GM19193 (cell line): ENCODE data around the gene EDAR.

Experiments
- POLR2A ChIP-seq: IDR thresholded peaks from 4 replicates; pipeline ENCODE4 v1.6.1; 2011; ENCODE audit not compliant: insufficient read depth, insufficient read length; ENCODE audit errors: extremely low read depth

The EDAR gene

GRCh38 chr2:108927405-108927804, 61.6 kb downstream of the EDAR start:
- no peak for TF ChIP-seq POLR2A

GRCh38 chr2:108926561-108927380, 62.2 kb downstream of the EDAR start:
- no peak for TF ChIP-seq POLR2A

GRCh38 chr2:108925735-108926134, 63.3 kb downstream of the EDAR start:
- TF ChIP-seq POLR2A, result no peak

GRCh38 chr2:108925286-108925685, 63.7 kb downstream of the EDAR start:
- no peak for TF ChIP-seq POLR2A

GRCh38 chr2:108924580-108925251, 64.3 kb downstream of the EDAR start:
- TF ChIP-seq POLR2A, result no peak

GRCh38 chr2:108923736-108924579, 65.1 kb downstream of the EDAR start:
- TF ChIP-seq POLR2A, result no peak

GRCh38 chr2:108923019-108923700, 65.9 kb downstream of the EDAR start:
- TF ChIP-seq POLR2A, result no peak

- no peak for TF ChIP-seq POLR2A
These were observed 66.7 kb downstream of the EDAR start for GRCh38 chr2:108922141-108922915.

- TF ChIP-seq POLR2A, result no peak
These were observed 67.7 kb downstream of the EDAR start for GRCh38 chr2:108921096-108922030.

GRCh38 chr2:108920686-108921085, 68.3 kb downstream of the EDAR start:
- TF ChIP-seq POLR2A, result no peak

GRCh38 chr2:108919571-108920373, 69.2 kb downstream of the EDAR start:
- TF ChIP-seq POLR2A, result no peak

GRCh38 chr2:108918941-108919341, 70.1 kb downstream of the EDAR start:
- TF ChIP-seq POLR2A, result no peak
